Endodermal cell (in vitro differentiated cells): ENCODE data around the gene THSD4. TPM values are rescaled to one million over a fixed set of nuclear protein-coding genes. Genes with fewer than 3 reads are reported as not detected.

ENCODE experiments used
- DNase-seq: peaks from one replicate; pipeline ENCODE4 v3.0.0-alpha.2; 2017
- H3K27ac ChIP-seq: 2 replicates; pipeline ENCODE4 v1.5.1; 2013; ENCODE audit warnings: mild to moderate bottlenecking, low read depth, low read length, moderate library complexity
- H3K27me3 ChIP-seq: 2 replicates; pipeline ENCODE4 v1.6.1; 2013; ENCODE audit warnings: mild to moderate bottlenecking, low read length, moderate library complexity; ENCODE audit not compliant: insufficient read depth, control insufficient read depth, poor library complexity, severe bottlenecking
- H3K36me3 ChIP-seq: 2 replicates; pipeline ENCODE4 v1.7.0; 2013; ENCODE audit warnings: mild to moderate bottlenecking, low read length, moderate library complexity; ENCODE audit not compliant: control insufficient read depth, insufficient read depth
- H3K4me1 ChIP-seq: one replicate; pipeline ENCODE4 v1.7.0; 2013; ENCODE audit warnings: low read length; ENCODE audit not compliant: control insufficient read depth, insufficient read depth
- H3K4me3 ChIP-seq: 2 replicates; pipeline ENCODE4 v1.5.1; 2013; ENCODE audit warnings: mild to moderate bottlenecking, low read length, moderate library complexity
- H3K9ac ChIP-seq: 2 replicates; pipeline ENCODE4 v1.6.1; 2013; ENCODE audit warnings: mild to moderate bottlenecking, low read length, moderate library complexity; ENCODE audit not compliant: poor library complexity, severe bottlenecking; ENCODE audit errors: extremely low read depth
- H3K9me3 ChIP-seq: 2 replicates; pipeline ENCODE4 v1.6.1; 2013; ENCODE audit warnings: mild to moderate bottlenecking, low read length, moderate library complexity; ENCODE audit not compliant: control insufficient read depth
- H3K27ac Mint-ChIP-seq: 2 replicates; pipeline ENCODE4 v1.8.0; 2020; ENCODE audit warnings: mixed read lengths
- H3K27me3 Mint-ChIP-seq: 2 replicates; pipeline ENCODE4 v1.8.0; 2021; ENCODE audit warnings: mild to moderate bottlenecking, mixed read lengths; ENCODE audit not compliant: insufficient read depth
- H3K36me3 Mint-ChIP-seq: 2 replicates; pipeline ENCODE4 v1.8.0; 2020; ENCODE audit warnings: low read depth, mixed read lengths
- H3K4me1 Mint-ChIP-seq: 2 replicates; pipeline ENCODE4 v1.8.0; 2020; ENCODE audit warnings: mixed read lengths
- H3K4me3 Mint-ChIP-seq: 2 replicates; pipeline ENCODE4 v1.8.0; 2020; ENCODE audit warnings: mild to moderate bottlenecking, moderate library complexity, mixed read lengths
- H3K9me3 Mint-ChIP-seq: 2 replicates; pipeline ENCODE4 v1.8.0; 2020; ENCODE audit warnings: mild to moderate bottlenecking, mixed read lengths
- CTCF ChIP-seq: fragments of 200-600 bp; sonication (generic); conservative IDR thresholded peaks from 2 replicates; pipeline ENCODE4 v1.5.0; 2021; ENCODE audit warnings: antibody characterized with exemption, mild to moderate bottlenecking
- WGBS, 2 experiments: methylation state at CpG; one replicate each; pipeline versions ENCODE4 v1.1.5 to v1.1.7; 2013; ENCODE audit warnings: missing lambda C conversion rate in 2 of 2, mixed read lengths in 1 of 2; ENCODE audit not compliant: insufficient coverage in 1 of 2, insufficient read length in 1 of 2; 5-methylcytosine and 5-hydroxymethylcytosine counted together
- total RNA-seq, 2 donors: library from RNA; stranded (reverse); fragmentation: NEBNext Ultra II Directional in 1 of 2; extraction: Animal tissue kit (Norgen Biotek cat#: 25700) in 1 of 2; gene quantifications; 2 replicates in 1 of 2; 3 replicates in 1 of 2; pipeline ENCODE4 v1.2.1, GENCODE V29; 2021

THSD4 gene
- total RNA-seq, 2 donors from 2014 or later = 4.6 to 5.4 TPM

- Histone ChIP-seq H3K4me3 (no peak overlapping the region), H3K4me1 (peaks cover 11% of the 10 kb centered on the region), H3K36me3 (no peaks in the 10 kb centered on the region), H3K27ac (no peak overlapping the region), H3K9ac (no peak overlapping the region), H3K27me3 (no peaks in the 10 kb centered on the region), H3K9me3 (no peaks in the 10 kb centered on the region)
- 95% methylated on average over 6 to 7 of the region's 7 CpGs for WGBS, 2 experiments
- no peak overlapping the region for H3K27ac Mint-ChIP-seq
- H3K4me1 Mint-ChIP-seq = peaks cover 20% of the 10 kb centered on the region
- DNase-seq = no peak
- no peaks in the 10 kb centered on the region for H3K27me3 Mint-ChIP-seq
- no peak for TF ChIP-seq CTCF
- H3K36me3 Mint-ChIP-seq = no peaks in the 10 kb centered on the region
- H3K4me3 Mint-ChIP-seq = no peak overlapping the region
- no peaks in the 10 kb centered on the region for H3K9me3 Mint-ChIP-seq
Observed at GRCh38 chr15:71658036-71658435, 542.8 kb downstream of the THSD4 start.

- WGBS, 2 experiments = 85 to 96% methylated on average over 2 of the region's 2 CpGs
- Mint-ChIP-seq H3K9me3 (no peaks in the 10 kb centered on the region), H3K36me3 (no peaks in the 10 kb centered on the region), H3K4me1 (peaks cover 19% of the 10 kb centered on the region), H3K27ac (no peak overlapping the region), H3K4me3 (no peak overlapping the region), H3K27me3 (no peaks in the 10 kb centered on the region)
- Histone ChIP-seq H3K9ac (no peak overlapping the region), H3K4me1 (peaks cover 11% of the 10 kb centered on the region), H3K4me3 (no peak overlapping the region), H3K27me3 (no peaks in the 10 kb centered on the region), H3K36me3 (no peaks in the 10 kb centered on the region), H3K9me3 (no peaks in the 10 kb centered on the region), H3K27ac (no peak overlapping the region)
- DNase-seq = no peak
- no peak for TF ChIP-seq CTCF
Observed at GRCh38 chr15:71658827-71659729, 543.8 kb downstream of the THSD4 start.

GRCh38 chr15:71659730-71660067 is 544.4 kb downstream of the THSD4 start:
- 94 to 96% methylated on average over 3 to 4 of the region's 4 CpGs for WGBS, 2 experiments
- DNase-seq = no peak
- Histone ChIP-seq H3K36me3 (no peaks in the 10 kb centered on the region), H3K27ac (no peak overlapping the region), H3K9me3 (no peaks in the 10 kb centered on the region), H3K27me3 (no peaks in the 10 kb centered on the region), H3K4me3 (no peak overlapping the region), H3K9ac (no peak overlapping the region), H3K4me1 (peaks cover 11% of the 10 kb centered on the region)
- Mint-ChIP-seq H3K27ac (no peak overlapping the region), H3K4me1 (peaks cover 13% of the 10 kb centered on the region), H3K4me3 (no peak overlapping the region), H3K36me3 (no peaks in the 10 kb centered on the region), H3K9me3 (peaks cover 3% of the 10 kb centered on the region), H3K27me3 (no peaks in the 10 kb centered on the region)
- no peak for TF ChIP-seq CTCF
